Measurements from ENCODE around the gene NLRC5. TPM values are rescaled to one million over a fixed set of nuclear protein-coding genes. Genes with fewer than 3 reads are reported as not detected.

Gene NLRC5
- total RNA-seq, 2 experiments from 2014 or later, result 424 to 434 TPM

DNA sequence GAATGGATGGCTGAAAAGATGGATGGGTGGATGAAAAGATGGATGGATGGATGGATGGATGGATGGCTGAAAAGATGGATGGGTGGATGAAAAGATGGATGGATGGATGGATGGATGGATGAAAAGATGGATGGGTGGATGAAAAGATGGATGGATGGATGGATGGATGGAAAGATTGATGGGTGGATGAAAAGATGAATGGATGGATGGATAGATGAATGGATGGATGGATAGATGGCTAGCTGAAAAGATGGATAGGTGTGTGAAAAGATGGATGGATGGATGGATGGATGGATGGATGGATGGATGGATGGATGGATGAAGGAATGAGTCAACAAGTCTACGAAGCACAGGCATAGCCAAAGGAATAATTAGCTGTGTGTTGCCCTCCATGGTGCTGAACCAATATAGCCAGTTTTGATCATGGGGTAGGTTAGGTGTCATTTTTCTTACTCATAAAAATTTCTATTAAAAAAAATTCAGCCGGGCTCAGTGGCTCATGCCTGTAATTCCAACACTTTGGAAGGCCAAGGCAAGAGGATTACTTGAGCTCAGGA, 41.1 kb downstream of the NLRC5 start:
- ChIA-PET CTCF (interaction anchor here (0.9 to 3.1 kb wide), 2 partner anchors 20 to 67 kb away, joined by 3 to 7 read pairs; no protein-coding TSS in a partner anchor), POLR2A (interaction anchor here (0.8 to 1.2 kb wide), 3 partner anchors 11 to 41 kb away, joined by 4 to 7 read pairs (median 4); partner anchors contain the start of gene NLRC5)
- no peak overlapping the region for H3K4me3 Mint-ChIP-seq
- no peaks in the 10 kb centered on the region for H3K9me3 ChIP-seq (ENCODE audit: control insufficient read depth in 1 of 2, insufficient read depth in 1 of 2, low read length in 2 of 2)
- ATAC-seq (ENCODE audit: poor library complexity) (no peak), DNase-seq (no peak)
- TF ChIP-seq, protein P1, sequence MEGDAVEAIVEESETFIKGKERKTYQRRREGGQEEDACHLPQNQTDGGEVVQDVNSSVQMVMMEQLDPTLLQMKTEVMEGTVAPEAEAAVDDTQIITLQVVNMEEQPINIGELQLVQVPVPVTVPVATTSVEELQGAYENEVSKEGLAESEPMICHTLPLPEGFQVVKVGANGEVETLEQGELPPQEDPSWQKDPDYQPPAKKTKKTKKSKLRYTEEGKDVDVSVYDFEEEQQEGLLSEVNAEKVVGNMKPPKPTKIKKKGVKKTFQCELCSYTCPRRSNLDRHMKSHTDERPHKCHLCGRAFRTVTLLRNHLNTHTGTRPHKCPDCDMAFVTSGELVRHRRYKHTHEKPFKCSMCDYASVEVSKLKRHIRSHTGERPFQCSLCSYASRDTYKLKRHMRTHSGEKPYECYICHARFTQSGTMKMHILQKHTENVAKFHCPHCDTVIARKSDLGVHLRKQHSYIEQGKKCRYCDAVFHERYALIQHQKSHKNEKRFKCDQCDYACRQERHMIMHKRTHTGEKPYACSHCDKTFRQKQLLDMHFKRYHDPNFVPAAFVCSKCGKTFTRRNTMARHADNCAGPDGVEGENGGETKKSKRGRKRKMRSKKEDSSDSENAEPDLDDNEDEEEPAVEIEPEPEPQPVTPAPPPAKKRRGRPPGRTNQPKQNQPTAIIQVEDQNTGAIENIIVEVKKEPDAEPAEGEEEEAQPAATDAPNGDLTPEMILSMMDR (IDR thresholded peaks at IDR 0.05), result no peak
- H3K4me1 Mint-ChIP-seq (ENCODE audit: low read depth), result peaks cover 76% of the 10 kb centered on the region
- no peaks in the 10 kb centered on the region for H3K27me3 Mint-ChIP-seq
- H3K27ac Mint-ChIP-seq, result peak overlapping the region; percentile 56
- peaks cover 81% of the 10 kb centered on the region for H3K4me1 ChIP-seq (ENCODE audit: insufficient read depth, low read length)
- no peaks in the 10 kb centered on the region for H3K9me3 Mint-ChIP-seq
- intact Hi-C loops (cut with DNase I, micrococcal nuclease), result no loop called here
- H3K4me3 ChIP-seq (ENCODE audit: low read length), result no peak overlapping the region
- H3K36me3 Mint-ChIP-seq (ENCODE audit: low read depth), result peaks cover 95% of the 10 kb centered on the region
- peaks cover 97% of the 10 kb centered on the region for H3K36me3 ChIP-seq (ENCODE audit: insufficient read depth, low read length)
- H3K27ac ChIP-seq (ENCODE audit: low read depth in 1 of 2, low read length in 2 of 2), result no peak overlapping the region
- no peaks in the 10 kb centered on the region for H3K27me3 ChIP-seq (ENCODE audit: control insufficient read depth in 1 of 2, insufficient read depth in 2 of 2, low read length in 2 of 2)

DNA sequence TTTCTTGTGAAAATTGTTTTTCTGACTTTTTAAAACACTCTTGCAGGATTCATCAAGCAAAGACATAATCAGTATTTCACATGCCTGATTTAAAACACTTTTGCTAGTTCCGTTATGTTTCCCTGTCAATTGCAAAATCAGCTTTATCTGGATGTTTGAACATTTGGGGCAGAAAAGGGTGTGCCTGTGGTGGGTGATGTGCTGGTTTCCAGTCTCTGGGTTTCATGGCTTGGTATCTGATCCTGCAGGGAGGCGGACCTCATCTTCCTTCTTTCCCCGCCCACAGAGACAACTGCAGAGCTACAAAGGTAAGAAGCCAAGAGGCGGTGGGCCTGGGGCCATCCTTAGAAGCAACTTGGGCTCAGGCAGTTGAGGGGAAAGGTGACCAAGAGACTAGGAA, 41.8 kb downstream of the NLRC5 start:
- Mint-ChIP-seq H3K4me3 (no peak overlapping the region), H3K27ac (peak overlapping the region; percentile 64)
- H3K4me3 ChIP-seq (ENCODE audit: low read length), result no peak overlapping the region

DNA sequence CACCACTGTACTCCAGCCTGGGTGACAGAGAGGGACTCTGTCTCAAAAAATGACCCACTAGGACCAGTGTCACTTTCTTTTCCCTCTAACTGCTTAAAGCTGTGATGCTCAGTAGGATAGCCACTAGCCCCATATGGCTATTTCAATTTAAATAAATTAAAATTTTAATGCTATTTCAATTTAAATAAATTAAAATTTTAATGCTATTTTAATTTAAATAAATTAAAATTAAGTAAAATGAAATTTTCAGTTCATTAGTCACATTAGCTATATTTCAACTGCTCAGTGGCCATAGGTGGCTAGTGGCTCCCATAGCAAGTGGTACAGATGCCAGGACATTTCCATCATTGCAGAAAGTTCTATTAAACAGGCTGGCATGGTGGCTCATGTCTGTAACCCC, 43.0 kb downstream of the NLRC5 start:
- Histone ChIP-seq H3K4me3 (ENCODE audit: low read length) (no peak overlapping the region), H3K27me3 (ENCODE audit: control insufficient read depth in 1 of 2, insufficient read depth in 2 of 2, low read length in 2 of 2) (no peaks in the 10 kb centered on the region), H3K27ac (ENCODE audit: low read depth in 1 of 2, low read length in 2 of 2) (peak overlapping the region in 1 of 2 donors; percentile 51), H3K4me1 (ENCODE audit: insufficient read depth, low read length) (peaks cover 81% of the 10 kb centered on the region), H3K36me3 (ENCODE audit: insufficient read depth, low read length) (peaks cover 97% of the 10 kb centered on the region), H3K9me3 (ENCODE audit: control insufficient read depth in 1 of 2, insufficient read depth in 1 of 2, low read length in 2 of 2) (no peaks in the 10 kb centered on the region)
- Mint-ChIP-seq H3K4me1 (ENCODE audit: low read depth) (peaks cover 76% of the 10 kb centered on the region), H3K9me3 (no peaks in the 10 kb centered on the region), H3K36me3 (ENCODE audit: low read depth) (peaks cover 95% of the 10 kb centered on the region), H3K4me3 (no peak overlapping the region), H3K27ac (peak overlapping the region; percentile 64), H3K27me3 (no peaks in the 10 kb centered on the region)
- ChIA-PET CTCF (interaction anchor here (0.7 to 0.9 kb wide), 2 partner anchors 9 kb away, joined by 3 to 4 read pairs; no protein-coding TSS in a partner anchor), POLR2A (interaction anchor here (0.8 to 1.6 kb wide), 3 partner anchors 9 to 101 kb away, joined by 3 to 6 read pairs (median 6); partner anchors contain the start of gene NLRC5)
- ATAC-seq (ENCODE audit: poor library complexity), result no peak
- TF ChIP-seq, protein P1 (IDR thresholded peaks at IDR 0.05), result no peak
- intact Hi-C loops (cut with DNase I, micrococcal nuclease), result no loop called here
- no peak for DNase-seq

More for the DNA sequence above, 41.8 kb downstream of the NLRC5 start:
- Histone ChIP-seq H3K36me3 (ENCODE audit: insufficient read depth, low read length) (peaks cover 97% of the 10 kb centered on the region), H3K27ac (ENCODE audit: low read depth in 1 of 2, low read length in 2 of 2) (peak overlapping the region in 1 of 2 donors; percentile 3), H3K4me1 (ENCODE audit: insufficient read depth, low read length) (peaks cover 81% of the 10 kb centered on the region), H3K9me3 (ENCODE audit: control insufficient read depth in 1 of 2, insufficient read depth in 1 of 2, low read length in 2 of 2) (no peaks in the 10 kb centered on the region), H3K27me3 (ENCODE audit: control insufficient read depth in 1 of 2, insufficient read depth in 2 of 2, low read length in 2 of 2) (no peaks in the 10 kb centered on the region)
- H3K4me1 Mint-ChIP-seq (ENCODE audit: low read depth), result peaks cover 76% of the 10 kb centered on the region
- DNase-seq (no peak), ATAC-seq (ENCODE audit: poor library complexity) (no peak)
- H3K9me3 Mint-ChIP-seq, result no peaks in the 10 kb centered on the region
- intact Hi-C loops (cut with DNase I, micrococcal nuclease), result no loop called here
- POLR2A ChIA-PET, result interaction anchor here (0.8 to 1.2 kb wide), 4 partner anchors 10 to 42 kb away, joined by 4 to 7 read pairs (median 5); partner anchors contain the start of gene NLRC5
- peaks cover 95% of the 10 kb centered on the region for H3K36me3 Mint-ChIP-seq (ENCODE audit: low read depth)
- no peaks in the 10 kb centered on the region for H3K27me3 Mint-ChIP-seq
- TF ChIP-seq, protein P1 (IDR thresholded peaks at IDR 0.05), result no peak
- CTCF ChIA-PET, result no interaction called here
